HFF-Myc (cell line): ENCODE data around the gene AHNAK2.

Experiments
- DNase-seq: peaks from one replicate; pipeline ENCODE4 v3.0.0-alpha.2; 2011; ENCODE audit warnings: low read depth; ENCODE audit errors: extremely low read depth
- H3K4me3 ChIP-seq: replicated peaks from 2 replicates; pipeline ENCODE4 v1.5.1; 2011; ENCODE audit warnings: low read depth, mild to moderate bottlenecking, control low read depth, low read length
- TF ChIP-seq, protein P1 (sequence below): IDR thresholded peaks from 2 replicates; pipeline ENCODE4 v1.5.1; 2012; ENCODE audit warnings: mild to moderate bottlenecking, low read depth, low read length, control low read depth; ENCODE audit errors: missing control alignments

AHNAK2 gene

GRCh38 chr14:104942586-104942985, 35.6 kb downstream of the AHNAK2 start:
- TF ChIP-seq, protein P1, sequence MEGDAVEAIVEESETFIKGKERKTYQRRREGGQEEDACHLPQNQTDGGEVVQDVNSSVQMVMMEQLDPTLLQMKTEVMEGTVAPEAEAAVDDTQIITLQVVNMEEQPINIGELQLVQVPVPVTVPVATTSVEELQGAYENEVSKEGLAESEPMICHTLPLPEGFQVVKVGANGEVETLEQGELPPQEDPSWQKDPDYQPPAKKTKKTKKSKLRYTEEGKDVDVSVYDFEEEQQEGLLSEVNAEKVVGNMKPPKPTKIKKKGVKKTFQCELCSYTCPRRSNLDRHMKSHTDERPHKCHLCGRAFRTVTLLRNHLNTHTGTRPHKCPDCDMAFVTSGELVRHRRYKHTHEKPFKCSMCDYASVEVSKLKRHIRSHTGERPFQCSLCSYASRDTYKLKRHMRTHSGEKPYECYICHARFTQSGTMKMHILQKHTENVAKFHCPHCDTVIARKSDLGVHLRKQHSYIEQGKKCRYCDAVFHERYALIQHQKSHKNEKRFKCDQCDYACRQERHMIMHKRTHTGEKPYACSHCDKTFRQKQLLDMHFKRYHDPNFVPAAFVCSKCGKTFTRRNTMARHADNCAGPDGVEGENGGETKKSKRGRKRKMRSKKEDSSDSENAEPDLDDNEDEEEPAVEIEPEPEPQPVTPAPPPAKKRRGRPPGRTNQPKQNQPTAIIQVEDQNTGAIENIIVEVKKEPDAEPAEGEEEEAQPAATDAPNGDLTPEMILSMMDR: no peak
- DNase-seq: no peak
- H3K4me3 ChIP-seq: no peak overlapping the region

DNA sequence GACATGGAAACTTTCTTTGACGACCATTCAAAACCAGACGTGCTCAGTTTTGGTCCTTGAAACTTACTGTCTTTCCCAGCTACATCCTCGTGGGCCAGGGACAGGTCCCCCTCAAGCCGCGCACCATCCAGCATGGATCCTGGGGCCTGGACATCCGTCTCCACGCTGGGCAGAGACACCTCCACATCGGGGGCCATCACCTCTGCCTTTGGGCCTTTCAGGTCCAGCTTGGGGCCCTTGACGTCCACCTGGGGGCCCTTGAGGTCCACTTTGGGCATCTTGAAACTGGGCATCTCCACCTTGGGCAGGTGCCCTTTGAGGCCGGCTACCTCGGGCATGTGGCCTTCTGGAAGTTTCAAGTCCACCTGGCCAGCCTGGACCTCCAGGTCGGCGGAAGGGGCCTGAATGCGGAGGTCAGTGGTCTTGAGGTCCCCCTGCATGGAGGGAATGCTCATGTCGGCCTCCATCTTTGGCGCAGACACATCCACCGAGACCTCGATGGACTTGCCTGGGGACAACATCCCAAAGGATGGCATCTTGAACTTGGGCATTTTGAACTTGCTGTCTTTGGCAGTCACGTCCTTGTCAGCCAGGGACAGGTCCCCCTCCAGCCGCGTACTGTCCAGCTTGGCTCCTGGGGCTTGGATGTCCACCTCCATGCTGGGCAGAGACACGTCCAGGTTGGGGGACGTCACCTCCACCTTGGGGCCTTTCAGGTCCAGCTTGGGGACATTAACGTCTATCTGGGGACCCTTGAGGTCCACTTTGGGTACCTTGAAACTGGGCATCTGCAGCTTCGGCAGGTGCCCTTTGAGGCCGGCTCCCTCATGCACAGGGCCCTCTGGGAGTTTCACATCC, 36.4 kb downstream of the AHNAK2 start:
- DNase-seq: no peak
- TF ChIP-seq, protein P1: no peak
- no peak overlapping the region for H3K4me3 ChIP-seq

GRCh38 chr14:104940526-104941150, 37.5 kb downstream of the AHNAK2 start:
- no peak for DNase-seq
- TF ChIP-seq, protein P1: peak; percentile 32
- H3K4me3 ChIP-seq: no peak overlapping the region

- TF ChIP-seq, protein P1: no peak
- H3K4me3 ChIP-seq: no peak overlapping the region
- no peak for DNase-seq
Measured at GRCh38 chr14:104939666-104940410, 38.3 kb downstream of the AHNAK2 start.

DNA sequence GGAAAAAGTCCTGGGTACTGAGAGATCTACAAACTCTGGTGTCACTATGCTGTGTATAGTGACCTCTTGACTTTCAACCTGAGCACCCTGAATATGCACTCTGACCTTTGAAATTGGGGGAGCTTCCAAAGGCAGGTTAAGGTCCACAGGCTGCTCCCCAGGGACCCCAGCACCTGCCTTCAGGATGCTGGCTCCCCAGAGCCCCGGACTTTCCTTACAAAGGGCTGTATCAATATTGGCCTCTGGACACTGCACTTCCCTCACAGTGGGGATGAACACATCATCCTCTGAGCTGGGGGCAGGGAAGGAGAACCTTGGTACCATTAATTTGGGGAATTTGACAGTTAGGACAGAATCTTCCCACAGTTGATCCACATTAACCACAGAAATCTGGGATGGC, 39.2 kb downstream of the AHNAK2 start:
- DNase-seq: no peak
- TF ChIP-seq, protein P1: no peak
- H3K4me3 ChIP-seq: no peak overlapping the region

DNA sequence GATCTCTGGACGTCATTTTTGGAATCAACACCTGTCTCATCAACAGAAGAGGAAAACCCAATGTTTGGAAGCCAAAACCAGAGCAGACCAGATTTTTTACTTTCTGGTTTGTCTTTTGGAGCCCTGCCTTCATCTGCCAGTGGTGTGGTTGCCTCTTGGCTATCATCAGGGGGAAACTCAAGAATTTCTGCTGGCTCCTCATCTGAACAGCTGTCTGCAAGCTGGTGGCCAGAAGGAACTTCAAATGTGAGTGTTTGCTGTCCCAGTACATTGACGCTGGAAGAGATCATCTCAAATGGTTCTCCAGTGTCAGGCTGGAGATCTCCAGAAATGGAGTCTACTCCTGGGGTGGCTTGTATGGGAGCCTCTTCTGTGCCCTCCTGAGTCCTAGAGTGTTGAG, 39.7 kb downstream of the AHNAK2 start:
- TF ChIP-seq, protein P1: no peak
- no peak overlapping the region for H3K4me3 ChIP-seq
- no peak for DNase-seq
